22Rv1 (cell line): ENCODE results near the gene PAX6.

ENCODE experiments used
- H3K27ac ChIP-seq: fragments of 450-650 bp; 2 replicates; pipeline ENCODE4 v1.5.1; 2017
- ZFX ChIP-seq: fragments of 450-650 bp; IDR thresholded peaks from 2 replicates; pipeline ENCODE4 v1.6.1; 2017; ENCODE audit warnings: antibody characterized with exemption, borderline replicate concordance
- TF ChIP-seq, protein P1 (sequence below): fragments of 450-650 bp; IDR thresholded peaks from 2 replicates; pipeline ENCODE4 v1.5.1; 2017; ENCODE audit warnings: mild to moderate bottlenecking

PAX6 gene

GRCh38 chr11:31844351-31844750, 33.2 kb upstream of the PAX6 start:
- H3K27ac ChIP-seq, result no peak overlapping the region
- TF ChIP-seq ZFX, result no peak
- TF ChIP-seq, protein P1, sequence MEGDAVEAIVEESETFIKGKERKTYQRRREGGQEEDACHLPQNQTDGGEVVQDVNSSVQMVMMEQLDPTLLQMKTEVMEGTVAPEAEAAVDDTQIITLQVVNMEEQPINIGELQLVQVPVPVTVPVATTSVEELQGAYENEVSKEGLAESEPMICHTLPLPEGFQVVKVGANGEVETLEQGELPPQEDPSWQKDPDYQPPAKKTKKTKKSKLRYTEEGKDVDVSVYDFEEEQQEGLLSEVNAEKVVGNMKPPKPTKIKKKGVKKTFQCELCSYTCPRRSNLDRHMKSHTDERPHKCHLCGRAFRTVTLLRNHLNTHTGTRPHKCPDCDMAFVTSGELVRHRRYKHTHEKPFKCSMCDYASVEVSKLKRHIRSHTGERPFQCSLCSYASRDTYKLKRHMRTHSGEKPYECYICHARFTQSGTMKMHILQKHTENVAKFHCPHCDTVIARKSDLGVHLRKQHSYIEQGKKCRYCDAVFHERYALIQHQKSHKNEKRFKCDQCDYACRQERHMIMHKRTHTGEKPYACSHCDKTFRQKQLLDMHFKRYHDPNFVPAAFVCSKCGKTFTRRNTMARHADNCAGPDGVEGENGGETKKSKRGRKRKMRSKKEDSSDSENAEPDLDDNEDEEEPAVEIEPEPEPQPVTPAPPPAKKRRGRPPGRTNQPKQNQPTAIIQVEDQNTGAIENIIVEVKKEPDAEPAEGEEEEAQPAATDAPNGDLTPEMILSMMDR, result no peak

DNA sequence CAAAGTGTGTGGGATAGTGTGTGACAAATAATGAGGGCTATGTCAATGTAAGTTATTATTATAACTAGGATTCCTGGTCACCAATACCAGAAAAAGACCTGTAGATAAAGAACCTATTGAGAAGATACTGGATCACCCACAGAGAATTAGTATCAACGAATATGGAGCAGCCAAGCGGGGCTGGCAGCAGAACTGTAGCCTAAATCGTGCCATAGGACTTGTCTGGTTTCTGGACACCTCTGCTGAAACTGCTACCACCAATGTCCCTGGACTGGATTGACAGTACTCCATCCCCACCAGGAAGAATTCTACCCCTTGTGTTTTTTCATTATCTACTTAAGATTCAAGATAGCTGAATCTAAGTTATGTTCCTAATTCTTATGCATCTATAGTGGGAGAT, 30.3 kb upstream of the PAX6 start:
- TF ChIP-seq, protein P1, result no peak
- TF ChIP-seq ZFX, result no peak

GRCh38 chr11:31834237-31834636, 23.1 kb upstream of the PAX6 start:
- H3K27ac ChIP-seq, result no peak overlapping the region
- TF ChIP-seq, protein P1, result no peak
- no peak for TF ChIP-seq ZFX

More for the DNA sequence above, 30.3 kb upstream of the PAX6 start:
- no peak overlapping the region for H3K27ac ChIP-seq

DNA sequence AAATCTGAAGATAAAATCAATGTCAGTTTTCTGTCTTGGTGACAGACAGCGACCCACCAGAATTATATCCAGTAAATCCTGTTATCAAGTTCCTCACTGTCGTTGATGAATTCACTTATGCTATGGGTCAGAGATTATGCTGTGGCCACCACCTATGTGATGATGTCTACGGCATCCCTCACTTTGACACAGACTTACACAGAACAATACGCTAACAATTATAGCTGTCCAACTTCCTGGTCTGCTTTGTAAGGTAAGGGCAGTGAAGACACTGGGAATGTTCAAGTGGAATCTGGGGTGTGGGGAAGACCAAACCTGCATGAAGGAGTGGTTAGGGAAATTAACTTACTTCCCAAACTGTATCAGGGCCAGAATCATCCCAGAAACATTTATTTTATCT, 19.3 kb upstream of the PAX6 start:
- no peak overlapping the region for H3K27ac ChIP-seq
- no peak for TF ChIP-seq ZFX
- TF ChIP-seq, protein P1, result no peak

- no peak for TF ChIP-seq ZFX
- TF ChIP-seq, protein P1, result no peak
- H3K27ac ChIP-seq, result no peak overlapping the region
Measured at GRCh38 chr11:31828217-31828616, 17.1 kb upstream of the PAX6 start.

GRCh38 chr11:31827455-31828206, 16.5 kb upstream of the PAX6 start:
- TF ChIP-seq, protein P1, result no peak
- TF ChIP-seq ZFX, result no peak
- H3K27ac ChIP-seq, result no peak overlapping the region
